Nephron (organoid): Measurements from ENCODE around the gene CEBPZ.

Experiments
- H3K27ac Mint-ChIP-seq, 3 experiments: 2 replicates each; pipeline ENCODE4 v1.8.0; 2020; ENCODE audit warnings: mixed read lengths in 3 of 3, mild to moderate bottlenecking in 2 of 3, moderate library complexity in 1 of 3
- H3K27me3 Mint-ChIP-seq: 2 replicates; pipeline ENCODE4 v1.8.0; 2021; ENCODE audit warnings: low read depth, mild to moderate bottlenecking, moderate library complexity, mixed read lengths
- H3K36me3 Mint-ChIP-seq: 2 replicates; pipeline ENCODE4 v1.8.0; 2020; ENCODE audit warnings: low read depth, mixed read lengths
- H3K4me1 Mint-ChIP-seq: 2 replicates; pipeline ENCODE4 v1.8.0; 2020; ENCODE audit warnings: mixed read lengths
- H3K4me3 Mint-ChIP-seq, 3 experiments: 2 replicates each; pipeline ENCODE4 v1.8.0; 2020; ENCODE audit warnings: mild to moderate bottlenecking in 3 of 3, mixed read lengths in 3 of 3, moderate library complexity in 2 of 3
- H3K9me3 Mint-ChIP-seq: 2 replicates; pipeline ENCODE4 v1.8.0; 2020; ENCODE audit warnings: mixed read lengths
- TF ChIP-seq, protein P1 (sequence below), 3 experiments: fragments of 200-600 bp; sonication (generic); IDR thresholded peaks; one replicate each; pipeline ENCODE4 v1.5.0; 2021; ENCODE audit warnings: antibody characterized with exemption in 3 of 3; ENCODE audit not compliant: unreplicated experiment in 3 of 3

Gene CEBPZ

DNA sequence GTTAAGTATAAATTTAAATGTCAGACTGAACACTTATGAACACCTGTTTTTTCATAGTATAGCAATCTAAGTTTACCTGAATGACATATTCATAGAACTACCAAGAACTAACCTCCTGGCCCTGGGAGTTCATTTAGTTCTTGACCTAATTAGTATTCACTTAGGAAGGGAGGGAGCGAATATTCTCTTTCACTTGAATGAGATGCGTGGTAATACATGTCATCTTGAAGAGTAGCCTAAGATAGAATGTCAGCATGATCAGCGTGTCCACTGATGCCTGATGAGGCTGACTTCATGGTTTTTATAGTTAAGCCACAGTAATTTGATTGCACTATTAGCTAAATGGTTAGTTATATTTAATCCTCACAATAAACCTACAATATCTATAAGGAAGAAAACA is 13.4 kb upstream of the CEBPZ start:
- Mint-ChIP-seq H3K36me3 (peaks cover 75% of the 10 kb centered on the region), H3K27me3 (no peaks in the 10 kb centered on the region), H3K4me1 (no peaks in the 10 kb centered on the region), H3K4me3 (no peak overlapping the region), H3K9me3 (peaks cover 4% of the 10 kb centered on the region), H3K27ac (no peak overlapping the region)
- TF ChIP-seq, protein P1, sequence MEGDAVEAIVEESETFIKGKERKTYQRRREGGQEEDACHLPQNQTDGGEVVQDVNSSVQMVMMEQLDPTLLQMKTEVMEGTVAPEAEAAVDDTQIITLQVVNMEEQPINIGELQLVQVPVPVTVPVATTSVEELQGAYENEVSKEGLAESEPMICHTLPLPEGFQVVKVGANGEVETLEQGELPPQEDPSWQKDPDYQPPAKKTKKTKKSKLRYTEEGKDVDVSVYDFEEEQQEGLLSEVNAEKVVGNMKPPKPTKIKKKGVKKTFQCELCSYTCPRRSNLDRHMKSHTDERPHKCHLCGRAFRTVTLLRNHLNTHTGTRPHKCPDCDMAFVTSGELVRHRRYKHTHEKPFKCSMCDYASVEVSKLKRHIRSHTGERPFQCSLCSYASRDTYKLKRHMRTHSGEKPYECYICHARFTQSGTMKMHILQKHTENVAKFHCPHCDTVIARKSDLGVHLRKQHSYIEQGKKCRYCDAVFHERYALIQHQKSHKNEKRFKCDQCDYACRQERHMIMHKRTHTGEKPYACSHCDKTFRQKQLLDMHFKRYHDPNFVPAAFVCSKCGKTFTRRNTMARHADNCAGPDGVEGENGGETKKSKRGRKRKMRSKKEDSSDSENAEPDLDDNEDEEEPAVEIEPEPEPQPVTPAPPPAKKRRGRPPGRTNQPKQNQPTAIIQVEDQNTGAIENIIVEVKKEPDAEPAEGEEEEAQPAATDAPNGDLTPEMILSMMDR (IDR thresholded peaks at IDR 0.05; ENCODE audit: unreplicated experiment in 3 of 3): no peak

DNA sequence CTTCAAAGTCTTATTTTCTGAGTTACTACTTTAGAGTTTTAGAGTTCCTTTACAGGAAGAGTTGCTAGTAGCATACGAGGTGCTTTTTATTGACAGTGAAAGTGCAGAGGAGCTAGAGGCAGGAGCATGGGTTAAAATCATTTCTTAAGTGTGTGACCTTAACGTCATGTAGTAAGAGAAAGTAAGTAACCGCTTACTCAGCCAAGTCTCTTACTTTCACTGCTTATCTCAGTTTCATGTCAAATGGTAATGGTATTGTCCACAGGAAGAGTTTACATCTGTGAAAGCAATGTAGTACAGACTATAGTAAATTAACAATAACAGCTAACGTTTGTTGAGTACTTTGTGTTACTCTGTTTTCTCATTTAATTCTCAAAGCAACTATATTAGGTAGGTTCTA is 12.6 kb upstream of the CEBPZ start:
- H3K4me1 Mint-ChIP-seq: no peaks in the 10 kb centered on the region
- TF ChIP-seq, protein P1 (IDR thresholded peaks at IDR 0.05; ENCODE audit: unreplicated experiment in 3 of 3): no peak
- no peak overlapping the region for H3K4me3 Mint-ChIP-seq
- H3K9me3 Mint-ChIP-seq: peaks cover 4% of the 10 kb centered on the region
- H3K27ac Mint-ChIP-seq: no peak overlapping the region
- no peaks in the 10 kb centered on the region for H3K27me3 Mint-ChIP-seq
- peaks cover 70% of the 10 kb centered on the region for H3K36me3 Mint-ChIP-seq

DNA sequence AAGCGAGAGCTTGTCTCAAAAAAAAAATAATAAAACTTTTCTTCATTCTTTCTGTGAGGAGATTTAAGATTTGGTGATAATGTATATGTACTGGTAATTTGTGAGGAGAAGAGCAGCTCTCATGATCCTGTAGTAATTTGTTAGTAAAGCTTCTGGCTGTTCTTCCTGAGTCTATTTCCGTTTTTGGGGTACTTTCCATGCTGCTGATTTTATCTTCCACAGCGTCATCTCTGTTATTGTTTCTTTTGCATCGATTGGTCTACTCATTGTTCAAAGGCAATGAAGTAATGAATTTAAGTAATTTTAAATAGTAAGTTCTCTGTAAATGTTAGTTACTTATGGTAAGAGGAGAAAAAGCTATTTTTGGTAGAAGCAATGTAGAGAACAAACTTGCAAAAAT is 12.0 kb upstream of the CEBPZ start:
- H3K36me3 Mint-ChIP-seq: peaks cover 70% of the 10 kb centered on the region
- H3K27ac Mint-ChIP-seq: no peak overlapping the region
- TF ChIP-seq, protein P1 (IDR thresholded peaks at IDR 0.05; ENCODE audit: unreplicated experiment in 3 of 3): no peak
- peaks cover 4% of the 10 kb centered on the region for H3K9me3 Mint-ChIP-seq
- H3K4me3 Mint-ChIP-seq: no peak overlapping the region
- H3K4me1 Mint-ChIP-seq: no peaks in the 10 kb centered on the region
- H3K27me3 Mint-ChIP-seq: no peaks in the 10 kb centered on the region

DNA sequence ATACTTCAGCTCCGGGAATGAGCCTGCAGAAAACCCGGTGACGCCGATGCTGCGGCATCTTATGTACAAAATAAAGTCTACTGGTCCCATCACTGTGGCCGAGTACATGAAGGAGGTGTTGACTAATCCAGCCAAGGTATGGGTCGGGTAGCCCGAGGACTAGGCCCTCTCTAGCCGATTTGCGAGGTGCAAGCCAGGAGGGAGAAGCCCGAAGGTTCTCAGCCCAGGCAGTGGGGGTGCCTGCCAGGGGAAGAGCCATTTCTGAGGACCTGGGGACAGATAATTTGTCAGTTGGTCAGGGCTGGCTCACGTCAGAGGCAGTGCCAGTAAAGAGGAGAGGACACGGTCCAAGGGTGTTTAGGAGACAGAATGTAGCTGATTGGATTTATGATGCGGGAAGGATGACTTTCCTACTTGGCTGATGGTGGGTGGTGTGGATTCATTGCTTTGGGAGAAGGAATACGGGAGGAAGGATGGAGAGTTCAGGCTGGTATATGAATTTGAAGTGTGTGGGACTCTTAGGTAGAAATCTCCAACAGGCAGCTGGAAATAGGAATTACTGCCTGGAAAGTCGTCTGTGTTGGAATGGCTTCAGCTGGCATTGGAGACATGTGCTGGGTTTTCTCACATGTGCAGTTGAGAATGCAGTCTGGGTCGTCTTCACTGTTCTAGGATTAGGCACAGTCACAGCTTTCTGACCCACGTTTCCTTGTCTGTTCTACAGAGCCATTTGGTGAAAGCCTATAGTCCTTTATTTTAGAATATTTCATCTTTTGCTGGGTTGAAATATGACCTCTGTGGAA is 936 bp upstream of the CEBPZ start:
- Mint-ChIP-seq H3K4me1 (peaks cover 5% of the 10 kb centered on the region), H3K36me3 (peaks cover 26% of the 10 kb centered on the region), H3K27ac (no peak overlapping the region), H3K27me3 (no peaks in the 10 kb centered on the region), H3K9me3 (no peaks in the 10 kb centered on the region), H3K4me3 (no peak overlapping the region)
- TF ChIP-seq, protein P1 (IDR thresholded peaks at IDR 0.05; ENCODE audit: unreplicated experiment in 3 of 3): no peak

DNA sequence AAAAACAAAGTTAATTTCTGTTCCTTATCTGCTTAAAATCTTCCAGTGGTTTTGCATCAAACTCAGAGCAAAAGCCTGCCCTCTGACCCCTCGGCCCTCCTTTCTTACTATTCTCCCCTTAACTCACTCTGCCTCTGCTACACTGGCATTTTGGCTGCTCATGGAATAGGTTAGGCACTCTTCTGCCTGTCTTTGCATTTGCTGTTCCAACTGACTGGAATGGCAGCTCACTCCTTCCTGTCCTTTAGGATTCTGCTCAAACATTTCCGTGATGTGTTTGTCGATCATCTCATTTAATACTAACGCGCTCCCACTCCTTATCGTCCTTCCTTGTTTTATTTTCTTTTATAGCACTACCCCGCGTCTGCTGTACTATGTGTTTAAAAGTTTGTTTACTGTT is 815 bp downstream of the CEBPZ start:
- TF ChIP-seq, protein P1 (IDR thresholded peaks at IDR 0.05; ENCODE audit: unreplicated experiment in 3 of 3): no peak
- peaks cover 23% of the 10 kb centered on the region for H3K36me3 Mint-ChIP-seq
- H3K27ac Mint-ChIP-seq: no peak overlapping the region
- H3K4me1 Mint-ChIP-seq: peaks cover 10% of the 10 kb centered on the region
- no peak overlapping the region for H3K4me3 Mint-ChIP-seq
- H3K27me3 Mint-ChIP-seq: no peaks in the 10 kb centered on the region
- no peaks in the 10 kb centered on the region for H3K9me3 Mint-ChIP-seq

GRCh38 chr2:37228788-37229187 is 2.6 kb downstream of the CEBPZ start:
- Mint-ChIP-seq H3K36me3 (peaks cover 17% of the 10 kb centered on the region), H3K9me3 (no peaks in the 10 kb centered on the region), H3K4me3 (no peak overlapping the region), H3K27ac (no peak overlapping the region), H3K27me3 (no peaks in the 10 kb centered on the region), H3K4me1 (peaks cover 16% of the 10 kb centered on the region)
- TF ChIP-seq, protein P1 (IDR thresholded peaks at IDR 0.05; ENCODE audit: unreplicated experiment in 3 of 3): no peak
